Measurements from ENCODE around the gene CEP112. TPM values are rescaled to one million over a fixed set of nuclear protein-coding genes. Genes with fewer than 3 reads are reported as not detected.
"Not testable (repeated sequence)": the region's sequence is repeated elsewhere in the genome, so short reads cannot be mapped to it uniquely, and the experiment has no call there.

Gene CEP112
- total RNA-seq, 1 experiment from 2014 or later, result 5.4 TPM

- intact Hi-C loops (cut with micrococcal nuclease; ENCODE audit: unreplicated experiment), result no loop called here
- no peak for TF ChIP-seq CTCF (IDR thresholded peaks at IDR 0.05; ENCODE audit: unreplicated experiment)
- H3K27ac Mint-ChIP-seq (ENCODE audit: unreplicated experiment), result no peak overlapping the region
- DNase-seq, result no peak
- H3K4me1 Mint-ChIP-seq (ENCODE audit: low read depth, unreplicated experiment), result no peaks in the 10 kb centered on the region
- BruUV-seq (replicated peaks), result no TSS peak
- H3K36me3 Mint-ChIP-seq (ENCODE audit: insufficient read depth, unreplicated experiment), result no peaks in the 10 kb centered on the region
- H3K9me3 Mint-ChIP-seq (ENCODE audit: low read depth, unreplicated experiment), result no peaks in the 10 kb centered on the region
- CTCF ChIA-PET, result interaction anchor here (1.1 kb wide), 1 partner anchor 16 kb away, joined by 4 read pairs; no protein-coding TSS in a partner anchor
- H3K4me3 Mint-ChIP-seq (ENCODE audit: low read depth, unreplicated experiment), result no peak overlapping the region
- H3K27me3 Mint-ChIP-seq (ENCODE audit: unreplicated experiment), result peaks cover 9% of the 10 kb centered on the region
These were observed 450.2 kb downstream of the CEP112 start for GRCh38 chr17:65741710-65742109.

- H3K27ac Mint-ChIP-seq (ENCODE audit: unreplicated experiment), result no peak overlapping the region
These were observed 452.9 kb downstream of the CEP112 start for GRCh38 chr17:65739034-65739433.

GRCh38 chr17:65737451-65737850 lies 454.5 kb downstream of the CEP112 start:
- DNase-seq, result no peak

More at GRCh38 chr17:65739034-65739433, 452.9 kb downstream of the CEP112 start:
- no peaks in the 10 kb centered on the region for H3K4me1 Mint-ChIP-seq (ENCODE audit: low read depth, unreplicated experiment)
- CTCF ChIA-PET, result no interaction called here
- H3K9me3 Mint-ChIP-seq (ENCODE audit: low read depth, unreplicated experiment), result no peaks in the 10 kb centered on the region
- intact Hi-C loops (cut with micrococcal nuclease; ENCODE audit: unreplicated experiment), result no loop called here
- BruUV-seq (replicated peaks), result no TSS peak
- no peaks in the 10 kb centered on the region for H3K36me3 Mint-ChIP-seq (ENCODE audit: insufficient read depth, unreplicated experiment)
- DNase-seq, result no peak
- H3K4me3 Mint-ChIP-seq (ENCODE audit: low read depth, unreplicated experiment), result no peak overlapping the region
- no peak for TF ChIP-seq CTCF (IDR thresholded peaks at IDR 0.05; ENCODE audit: unreplicated experiment)
- H3K27me3 Mint-ChIP-seq (ENCODE audit: unreplicated experiment), result peaks cover 28% of the 10 kb centered on the region

GRCh38 chr17:65733314-65733713 lies 458.6 kb downstream of the CEP112 start:
- CTCF ChIA-PET, result no interaction called here
- no peak for DNase-seq
- TF ChIP-seq CTCF (IDR thresholded peaks at IDR 0.05; ENCODE audit: unreplicated experiment), result no peak
- no peaks in the 10 kb centered on the region for H3K4me1 Mint-ChIP-seq (ENCODE audit: low read depth, unreplicated experiment)
- no TSS peak for BruUV-seq (replicated peaks)
- peaks cover 3% of the 10 kb centered on the region for H3K9me3 Mint-ChIP-seq (ENCODE audit: low read depth, unreplicated experiment)
- intact Hi-C loops (cut with micrococcal nuclease; ENCODE audit: unreplicated experiment), result no loop called here
- no peak overlapping the region for H3K27ac Mint-ChIP-seq (ENCODE audit: unreplicated experiment)
- H3K4me3 Mint-ChIP-seq (ENCODE audit: low read depth, unreplicated experiment), result no peak overlapping the region
- H3K36me3 Mint-ChIP-seq (ENCODE audit: insufficient read depth, unreplicated experiment), result no peaks in the 10 kb centered on the region
- H3K27me3 Mint-ChIP-seq (ENCODE audit: unreplicated experiment), result peaks cover 32% of the 10 kb centered on the region

More at GRCh38 chr17:65737451-65737850, 454.5 kb downstream of the CEP112 start:
- no TSS peak for BruUV-seq (replicated peaks)
- H3K27me3 Mint-ChIP-seq (ENCODE audit: unreplicated experiment), result peaks cover 28% of the 10 kb centered on the region
- no peak for TF ChIP-seq CTCF (IDR thresholded peaks at IDR 0.05; ENCODE audit: unreplicated experiment)
- CTCF ChIA-PET, result no interaction called here
- no peaks in the 10 kb centered on the region for H3K9me3 Mint-ChIP-seq (ENCODE audit: low read depth, unreplicated experiment)
- no peak overlapping the region for H3K4me3 Mint-ChIP-seq (ENCODE audit: low read depth, unreplicated experiment)
- H3K27ac Mint-ChIP-seq (ENCODE audit: unreplicated experiment), result no peak overlapping the region
- intact Hi-C loops (cut with micrococcal nuclease; ENCODE audit: unreplicated experiment), result no loop called here
- no peaks in the 10 kb centered on the region for H3K4me1 Mint-ChIP-seq (ENCODE audit: low read depth, unreplicated experiment)
- H3K36me3 Mint-ChIP-seq (ENCODE audit: insufficient read depth, unreplicated experiment), result no peaks in the 10 kb centered on the region

GRCh38 chr17:65732667-65733066 lies 459.3 kb downstream of the CEP112 start:
- H3K9me3 Mint-ChIP-seq (ENCODE audit: low read depth, unreplicated experiment); intact Hi-C loops (cut with micrococcal nuclease; ENCODE audit: unreplicated experiment); H3K4me3 Mint-ChIP-seq (ENCODE audit: low read depth, unreplicated experiment); H3K36me3 Mint-ChIP-seq (ENCODE audit: insufficient read depth, unreplicated experiment); BruUV-seq (replicated peaks); H3K27ac Mint-ChIP-seq (ENCODE audit: unreplicated experiment); H3K4me1 Mint-ChIP-seq (ENCODE audit: low read depth, unreplicated experiment); DNase-seq: not testable (repeated sequence)
- CTCF ChIA-PET, result interaction anchor here (0.6 kb wide), 1 partner anchor 423 kb away, joined by 3 read pairs; no protein-coding TSS in a partner anchor
- H3K27me3 Mint-ChIP-seq (ENCODE audit: unreplicated experiment), result peaks cover 38% of the 10 kb centered on the region

Measured in Calu3 (cell line).